ENCODE results near the gene ADAMTS12.

Gene ADAMTS12

DNA sequence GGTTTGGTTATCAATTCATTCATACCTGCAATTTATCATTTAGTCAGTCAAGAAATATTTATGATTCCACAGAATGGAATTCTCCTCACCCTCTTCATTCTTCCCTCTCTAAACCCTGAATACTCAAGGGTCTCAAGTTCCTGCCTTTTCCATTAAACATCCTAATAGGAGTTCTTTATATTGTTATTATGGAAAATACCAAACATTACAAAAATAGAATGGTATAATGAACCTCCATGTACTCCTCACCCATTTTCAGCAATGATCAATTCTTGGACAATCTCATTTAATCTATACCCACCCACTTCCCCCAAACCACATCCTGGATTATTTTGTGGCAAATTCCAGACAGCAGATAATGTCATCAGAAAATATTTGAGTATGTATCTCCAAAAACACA is 74.5 kb downstream of the ADAMTS12 start:
- no peak overlapping the region for H3K4me3 ChIP-seq (ENCODE audit: control insufficient read depth, low read depth, low read length)
- TF ChIP-seq, protein P1, sequence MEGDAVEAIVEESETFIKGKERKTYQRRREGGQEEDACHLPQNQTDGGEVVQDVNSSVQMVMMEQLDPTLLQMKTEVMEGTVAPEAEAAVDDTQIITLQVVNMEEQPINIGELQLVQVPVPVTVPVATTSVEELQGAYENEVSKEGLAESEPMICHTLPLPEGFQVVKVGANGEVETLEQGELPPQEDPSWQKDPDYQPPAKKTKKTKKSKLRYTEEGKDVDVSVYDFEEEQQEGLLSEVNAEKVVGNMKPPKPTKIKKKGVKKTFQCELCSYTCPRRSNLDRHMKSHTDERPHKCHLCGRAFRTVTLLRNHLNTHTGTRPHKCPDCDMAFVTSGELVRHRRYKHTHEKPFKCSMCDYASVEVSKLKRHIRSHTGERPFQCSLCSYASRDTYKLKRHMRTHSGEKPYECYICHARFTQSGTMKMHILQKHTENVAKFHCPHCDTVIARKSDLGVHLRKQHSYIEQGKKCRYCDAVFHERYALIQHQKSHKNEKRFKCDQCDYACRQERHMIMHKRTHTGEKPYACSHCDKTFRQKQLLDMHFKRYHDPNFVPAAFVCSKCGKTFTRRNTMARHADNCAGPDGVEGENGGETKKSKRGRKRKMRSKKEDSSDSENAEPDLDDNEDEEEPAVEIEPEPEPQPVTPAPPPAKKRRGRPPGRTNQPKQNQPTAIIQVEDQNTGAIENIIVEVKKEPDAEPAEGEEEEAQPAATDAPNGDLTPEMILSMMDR (conservative IDR thresholded peaks at IDR 0.05; ENCODE audit: control insufficient read depth, insufficient read depth, low read depth, low read length) = no peak
- no peak for DNase-seq (ENCODE audit: low read depth)

DNA sequence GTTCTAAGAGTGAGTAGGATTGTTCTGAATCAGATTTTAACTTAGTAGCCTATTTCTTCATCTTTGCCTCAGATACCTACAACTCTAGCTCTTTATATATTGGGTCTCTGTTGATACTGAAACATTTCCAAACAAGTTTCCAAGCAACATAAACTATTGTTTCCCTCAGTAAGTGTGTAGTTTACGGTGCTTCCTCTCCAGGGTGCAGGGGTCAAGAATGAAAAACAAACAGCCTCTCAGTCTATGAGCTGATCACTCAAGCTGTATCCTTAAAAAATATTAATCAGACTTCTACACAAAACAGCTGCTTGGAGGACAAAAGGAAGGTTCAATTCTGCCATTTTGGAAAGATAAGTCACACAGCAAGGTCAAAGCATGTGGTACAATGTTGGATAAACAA is 75.0 kb downstream of the ADAMTS12 start:
- DNase-seq (ENCODE audit: low read depth) = peak; percentile 63
- TF ChIP-seq, protein P1 (conservative IDR thresholded peaks at IDR 0.05; ENCODE audit: control insufficient read depth, insufficient read depth, low read depth, low read length) = no peak
- H3K4me3 ChIP-seq (ENCODE audit: control insufficient read depth, low read depth, low read length) = no peak overlapping the region

DNA sequence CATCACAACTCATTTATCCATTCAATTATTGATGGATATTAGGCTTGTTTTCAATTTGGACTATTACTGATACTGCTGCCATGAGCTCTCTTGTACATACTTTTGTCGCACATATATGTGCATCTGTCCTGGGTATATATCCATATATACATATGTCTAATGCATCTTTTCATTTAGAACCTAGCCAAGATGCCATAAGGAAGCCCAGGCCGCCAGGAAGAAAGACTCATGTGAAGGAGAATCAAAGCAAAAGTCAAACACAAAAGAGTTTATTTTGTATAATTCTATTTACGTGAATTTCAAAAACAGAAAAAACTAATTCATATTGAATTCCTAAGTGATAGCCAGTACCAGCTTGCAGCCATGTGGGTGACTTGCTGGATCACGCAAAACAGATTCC is 79.0 kb downstream of the ADAMTS12 start:
- no peak for DNase-seq (ENCODE audit: low read depth)
- TF ChIP-seq, protein P1 (conservative IDR thresholded peaks at IDR 0.05; ENCODE audit: control insufficient read depth, insufficient read depth, low read depth, low read length) = no peak
- H3K4me3 ChIP-seq (ENCODE audit: control insufficient read depth, low read depth, low read length) = no peak overlapping the region

DNA sequence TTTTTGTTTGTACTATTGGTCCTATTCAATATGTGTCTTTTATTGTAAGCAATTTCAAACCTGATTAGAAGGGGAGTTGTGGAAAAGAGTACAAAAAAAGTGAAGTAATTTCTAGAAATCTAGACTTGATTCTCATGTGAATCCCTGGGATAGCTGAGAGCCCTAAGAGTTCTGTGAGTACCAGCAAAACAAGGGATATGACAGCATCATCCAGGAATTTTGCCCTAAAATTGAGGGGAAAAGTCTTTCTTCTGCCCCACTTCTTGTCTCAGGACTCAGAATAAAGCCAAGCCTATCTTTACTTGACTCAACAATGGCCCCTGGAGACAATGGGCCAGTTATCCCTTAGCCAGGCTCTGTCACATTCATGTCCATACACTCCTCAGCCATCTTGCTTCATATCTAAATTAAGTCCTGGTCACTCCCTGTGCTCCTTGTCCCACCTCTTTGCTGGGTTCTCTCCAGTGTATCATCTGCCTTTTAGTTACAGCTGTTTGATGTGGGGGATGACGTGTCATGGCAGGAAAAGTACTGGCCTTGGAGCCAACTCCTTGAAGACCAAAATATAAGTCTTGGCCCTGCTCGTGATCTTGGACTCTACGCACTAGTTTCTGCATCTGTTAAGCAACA is 81.2 kb downstream of the ADAMTS12 start:
- peak; percentile 97 for DNase-seq (ENCODE audit: low read depth)
- no peak overlapping the region for H3K4me3 ChIP-seq (ENCODE audit: control insufficient read depth, low read depth, low read length)
- TF ChIP-seq, protein P1 (conservative IDR thresholded peaks at IDR 0.05; ENCODE audit: control insufficient read depth, insufficient read depth, low read depth, low read length) = no peak

DNA sequence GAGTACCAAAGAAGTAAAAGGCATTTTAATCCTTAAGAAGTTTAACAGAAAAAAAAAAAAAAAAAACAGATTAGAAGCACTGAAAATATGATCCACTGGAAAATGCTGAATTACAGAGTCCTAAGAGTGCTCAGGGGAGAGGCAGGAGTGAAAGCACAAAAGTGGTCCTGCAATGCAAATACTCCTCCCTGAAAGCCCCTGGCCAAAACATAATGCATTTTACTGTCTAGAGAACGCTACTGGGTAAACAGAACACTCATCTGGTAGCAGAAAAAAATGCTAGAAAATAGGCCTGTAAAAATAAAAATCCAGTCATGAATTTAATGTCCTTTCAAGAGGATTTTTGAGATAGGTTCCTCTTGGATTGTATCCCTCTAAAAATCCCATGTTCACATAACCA is 81.9 kb downstream of the ADAMTS12 start:
- DNase-seq (ENCODE audit: low read depth) = no peak
- H3K4me3 ChIP-seq (ENCODE audit: control insufficient read depth, low read depth, low read length) = no peak overlapping the region
- TF ChIP-seq, protein P1 (conservative IDR thresholded peaks at IDR 0.05; ENCODE audit: control insufficient read depth, insufficient read depth, low read depth, low read length) = no peak

DNA sequence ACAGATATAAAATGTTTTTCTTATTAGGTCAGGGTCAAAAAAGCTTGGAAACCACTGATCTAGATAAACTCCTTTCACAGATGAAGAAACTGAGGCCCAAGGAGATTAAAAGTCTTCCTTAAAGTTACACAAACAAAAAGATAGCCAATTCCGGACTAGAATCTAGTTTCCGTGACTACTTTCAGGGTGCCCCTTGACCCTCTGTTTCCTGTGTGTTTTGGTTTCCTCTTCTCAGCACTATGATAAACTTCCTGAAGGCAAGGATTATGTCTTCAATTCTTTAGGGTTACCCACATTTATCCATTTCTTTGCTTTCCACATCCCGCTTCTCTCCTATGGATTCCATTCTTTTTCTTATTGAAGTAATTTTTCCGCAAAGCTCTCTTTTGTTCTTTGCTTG is 83.1 kb downstream of the ADAMTS12 start:
- H3K4me3 ChIP-seq (ENCODE audit: control insufficient read depth, low read depth, low read length) = no peak overlapping the region
- TF ChIP-seq, protein P1 (conservative IDR thresholded peaks at IDR 0.05; ENCODE audit: control insufficient read depth, insufficient read depth, low read depth, low read length) = no peak

DNA sequence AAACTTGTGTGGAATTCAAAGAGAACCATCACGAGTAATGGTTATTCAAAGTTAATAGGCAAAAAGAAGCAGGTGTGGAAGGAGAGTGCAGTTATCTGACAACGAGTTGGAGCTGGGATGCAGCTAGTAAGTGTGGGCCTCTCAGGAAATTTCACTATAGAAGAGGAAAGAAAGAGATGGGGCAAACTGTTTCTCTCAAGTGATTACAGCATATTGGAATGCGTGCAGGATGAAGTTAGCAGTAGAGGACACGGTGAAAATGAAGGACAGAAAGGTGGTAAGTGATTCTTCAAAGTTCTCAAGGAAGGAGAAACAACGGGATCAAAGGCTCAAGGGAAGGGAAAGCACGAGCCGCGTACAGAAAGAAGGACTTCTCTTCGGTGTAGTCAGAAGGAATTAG is 84.0 kb downstream of the ADAMTS12 start:
- no peak overlapping the region for H3K4me3 ChIP-seq (ENCODE audit: control insufficient read depth, low read depth, low read length)
- TF ChIP-seq, protein P1 (conservative IDR thresholded peaks at IDR 0.05; ENCODE audit: control insufficient read depth, insufficient read depth, low read depth, low read length) = no peak

More for the DNA sequence above, 83.1 kb downstream of the ADAMTS12 start:
- DNase-seq (ENCODE audit: low read depth) = no peak

More for the DNA sequence above, 84.0 kb downstream of the ADAMTS12 start:
- no peak for DNase-seq (ENCODE audit: low read depth)

Data from fibroblast of mammary gland (primary cell).